ENCODE results near the gene ARHGAP32.

ARHGAP32 gene

DNA sequence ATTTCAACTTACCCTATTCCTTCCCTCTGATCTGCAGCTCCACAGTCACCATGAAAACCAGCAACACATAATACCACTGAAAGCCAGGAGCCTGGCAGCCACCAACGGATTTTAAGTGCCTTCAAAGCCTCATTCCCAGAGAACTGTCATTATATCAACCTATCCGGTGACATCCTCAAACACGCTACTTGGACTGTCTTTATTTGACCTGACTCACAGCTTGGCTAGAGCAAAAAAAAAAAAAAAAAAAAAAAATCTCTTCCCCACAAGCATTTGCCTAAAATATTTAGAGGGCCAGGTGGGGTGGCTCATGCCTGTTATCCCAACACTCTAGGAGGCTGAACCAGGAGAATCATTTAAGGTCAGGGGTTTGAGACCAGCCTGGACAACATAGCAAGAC, 32.4 kb upstream of the ARHGAP32 start:
- Histone ChIP-seq H3K4me3 (no peak overlapping the region), H3K27ac (no peak overlapping the region), H3K9ac (no peak overlapping the region), H4K20me1 (peaks cover 0 to 4% (median 0%) of the 10 kb centered on the region in 11 experiments; a peak in 1 of 22 replicates), H3K36me3 (peaks cover 0 to 10% (median 0%) of the 10 kb centered on the region in 11 experiments; a peak in 3 of 22 replicates), H3K4me2 (no peak overlapping the region), H3K4me1 (no peaks in the 10 kb centered on the region), H3K27me3 (no peaks in the 10 kb centered on the region), H3K9me3 (replicated peaks in 1 of 11) (peaks cover 24 to 43% (median 30%) of the 10 kb centered on the region in 11 experiments)
- no peak for TF ChIP-seq Cebpa-rat (IDR thresholded peaks at IDR 0.05)

DNA sequence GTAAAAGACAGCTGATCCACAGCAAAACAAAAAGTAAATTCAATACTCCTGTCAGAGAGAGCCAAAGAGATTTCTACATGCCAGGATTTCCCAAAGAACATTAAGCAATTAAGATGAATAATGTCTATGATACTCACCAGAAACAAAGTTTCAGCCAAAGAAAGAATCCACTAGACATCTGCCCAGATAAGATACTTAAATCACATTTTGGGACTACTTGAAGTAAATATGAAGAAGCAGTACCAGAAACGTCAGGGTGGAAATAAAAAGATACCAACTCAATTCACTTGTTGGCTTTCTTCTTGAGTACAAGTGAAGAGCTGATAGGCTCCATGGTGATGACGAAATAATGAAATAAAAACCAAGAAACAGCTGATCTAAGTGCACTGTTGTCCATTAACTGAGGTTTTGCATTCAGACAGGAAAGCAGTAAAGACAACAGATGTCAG, 31.6 kb upstream of the ARHGAP32 start:
- peaks cover 0 to 10% (median 0%) of the 10 kb centered on the region in 11 experiments; a peak in 3 of 22 replicates for H3K36me3 ChIP-seq
- no peaks in the 10 kb centered on the region for H3K4me1 ChIP-seq
- 0 out of 22 replicates have a peak, but pooled peaks of 1 of the 11 experiments have one; percentile 9 for TF ChIP-seq Cebpa-rat (IDR thresholded peaks at IDR 0.05)
- no peak overlapping the region for H3K4me2 ChIP-seq
- H3K27me3 ChIP-seq = no peaks in the 10 kb centered on the region
- no peak overlapping the region for H3K4me3 ChIP-seq
- peaks cover 0 to 4% (median 0%) of the 10 kb centered on the region in 11 experiments; a peak in 1 of 22 replicates for H4K20me1 ChIP-seq
- peaks cover 24 to 42% (median 30%) of the 10 kb centered on the region in 11 experiments for H3K9me3 ChIP-seq (replicated peaks in 1 of 11)
- no peak overlapping the region for H3K9ac ChIP-seq
- no peak overlapping the region for H3K27ac ChIP-seq

DNA sequence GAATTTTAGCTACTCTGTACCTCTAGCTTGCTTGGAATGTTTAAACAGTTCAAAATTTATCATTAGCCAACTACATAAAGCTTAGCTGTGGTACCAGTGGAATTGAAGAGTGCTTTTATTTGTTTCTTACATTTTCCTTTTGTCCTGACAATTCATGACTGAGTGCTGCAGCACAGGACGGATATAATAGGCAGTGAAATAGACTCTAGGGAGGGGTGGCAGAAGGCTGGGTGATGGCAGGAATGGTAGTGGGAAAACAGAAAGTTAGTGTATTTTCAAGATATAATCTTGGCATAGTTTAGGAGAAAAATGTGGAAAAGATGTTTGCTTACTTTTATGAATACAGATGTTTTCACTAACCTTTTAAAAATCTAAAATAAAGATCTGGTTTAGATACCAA, 31.1 kb upstream of the ARHGAP32 start:
- H3K4me2 ChIP-seq = no peak overlapping the region
- peaks cover 24 to 38% (median 30%) of the 10 kb centered on the region in 11 experiments for H3K9me3 ChIP-seq (replicated peaks in 1 of 11)
- peaks cover 0 to 4% (median 0%) of the 10 kb centered on the region in 11 experiments; a peak in 1 of 22 replicates for H4K20me1 ChIP-seq
- peaks cover 0 to 10% (median 0%) of the 10 kb centered on the region in 11 experiments; a peak in 3 of 22 replicates for H3K36me3 ChIP-seq
- TF ChIP-seq Cebpa-rat (IDR thresholded peaks at IDR 0.05) = no peak
- H3K27me3 ChIP-seq = no peaks in the 10 kb centered on the region
- H3K27ac ChIP-seq = no peak overlapping the region
- no peak overlapping the region for H3K4me3 ChIP-seq
- no peaks in the 10 kb centered on the region for H3K4me1 ChIP-seq
- H3K9ac ChIP-seq = no peak overlapping the region

DNA sequence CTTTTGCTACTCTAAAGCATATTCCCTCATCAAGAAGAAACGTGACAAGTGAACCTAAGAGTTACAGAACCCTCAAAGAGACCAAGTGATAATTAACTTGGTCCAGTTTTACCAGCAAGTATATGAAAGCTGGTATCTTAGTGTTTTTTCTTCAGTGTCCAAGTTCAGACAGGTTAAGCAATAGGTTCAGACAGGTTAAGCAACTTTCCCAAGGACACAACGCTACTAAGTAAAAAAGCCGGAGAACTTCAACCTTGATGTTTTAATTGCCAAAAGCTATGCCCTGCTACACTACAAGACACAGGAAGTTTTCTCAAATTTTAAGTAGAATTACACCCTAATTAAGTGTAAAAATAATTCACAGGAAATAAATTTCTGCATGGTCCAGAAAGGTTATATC, 30.0 kb upstream of the ARHGAP32 start:
- no peak overlapping the region for H3K4me2 ChIP-seq
- no peak for TF ChIP-seq Cebpa-rat (IDR thresholded peaks at IDR 0.05)
- H3K4me3 ChIP-seq = no peak overlapping the region
- peaks cover 0 to 4% (median 0%) of the 10 kb centered on the region in 11 experiments; a peak in 1 of 22 replicates for H4K20me1 ChIP-seq
- no peak overlapping the region for H3K27ac ChIP-seq
- H3K9me3 ChIP-seq (replicated peaks in 1 of 11) = peaks cover 20 to 29% (median 25%) of the 10 kb centered on the region in 11 experiments
- H3K27me3 ChIP-seq = no peaks in the 10 kb centered on the region
- H3K4me1 ChIP-seq = no peaks in the 10 kb centered on the region
- H3K36me3 ChIP-seq = peaks cover 0 to 10% (median 0%) of the 10 kb centered on the region in 11 experiments; a peak in 3 of 22 replicates
- H3K9ac ChIP-seq = no peak overlapping the region

DNA sequence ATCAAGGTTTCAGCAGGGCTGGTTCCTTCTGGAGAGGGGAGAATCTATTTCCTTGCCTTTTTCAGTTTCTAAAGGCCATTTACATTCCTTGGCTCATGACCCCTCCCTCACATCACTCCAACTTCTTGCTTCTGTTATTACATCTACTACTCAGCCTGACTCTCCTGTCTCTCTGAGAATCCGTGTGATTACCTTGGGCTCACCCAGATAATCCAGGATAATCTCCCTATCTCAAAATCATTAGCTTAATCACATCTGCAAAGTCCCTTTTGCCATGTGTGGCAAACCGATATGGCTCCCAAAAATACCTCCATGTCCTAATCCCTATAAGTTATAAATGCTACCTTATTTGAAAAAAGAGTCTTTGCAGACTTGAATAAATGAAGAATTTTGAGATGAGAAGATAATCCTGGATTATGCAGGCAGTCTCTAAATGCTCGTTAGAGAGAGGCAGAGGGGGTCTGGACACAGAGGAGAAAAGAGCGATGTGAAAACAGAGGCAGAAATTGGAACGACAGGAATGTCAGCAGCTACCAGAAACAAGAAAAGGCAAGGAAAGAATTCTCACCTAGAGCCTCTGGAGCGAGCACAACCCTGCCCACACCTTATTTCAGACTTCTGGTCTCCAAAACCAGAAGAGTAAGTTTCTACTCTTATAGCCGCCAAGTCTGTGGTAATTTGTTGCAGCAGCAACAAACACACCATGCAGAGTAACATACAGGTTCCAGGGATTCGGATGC, 23.6 kb upstream of the ARHGAP32 start:
- H3K27me3 ChIP-seq = no peaks in the 10 kb centered on the region
- peaks cover 0 to 6% (median 0%) of the 10 kb centered on the region in 11 experiments; a peak in 1 of 22 replicates for H4K20me1 ChIP-seq
- no peak for TF ChIP-seq Cebpa-rat (IDR thresholded peaks at IDR 0.05)
- H3K9ac ChIP-seq = no peak overlapping the region
- no peaks in the 10 kb centered on the region for H3K36me3 ChIP-seq
- no peak overlapping the region for H3K4me2 ChIP-seq
- H3K4me1 ChIP-seq = no peaks in the 10 kb centered on the region
- H3K27ac ChIP-seq = no peak overlapping the region
- H3K4me3 ChIP-seq = no peak overlapping the region
- H3K9me3 ChIP-seq (replicated peaks in 1 of 11) = no peaks in the 10 kb centered on the region

DNA sequence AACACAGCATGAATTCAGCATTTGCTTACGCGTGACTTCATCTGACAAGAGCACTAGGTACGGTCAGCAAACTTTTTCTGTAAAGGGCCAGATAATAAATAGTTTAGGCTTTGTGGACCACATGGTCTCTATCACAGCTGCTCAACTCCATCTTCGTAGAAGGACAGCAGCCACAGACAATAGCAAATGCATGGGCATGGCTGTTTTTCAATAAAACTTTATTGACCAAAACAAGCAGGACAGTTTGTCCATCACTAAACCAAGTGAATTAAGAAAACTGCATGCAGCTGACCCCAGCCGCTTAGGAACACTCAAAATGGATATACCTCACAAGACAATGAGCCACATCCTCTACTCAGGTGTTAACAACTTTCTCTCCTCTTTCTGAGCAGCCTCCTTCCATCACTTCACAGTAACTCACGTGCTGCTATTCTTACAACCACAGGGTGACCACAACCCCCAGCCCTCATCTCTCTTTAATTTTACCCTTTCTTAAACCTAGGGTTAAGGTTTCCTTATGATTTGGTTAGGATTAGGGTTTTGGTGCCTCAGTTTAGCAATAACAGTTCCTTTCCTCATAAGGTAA, 22.7 kb upstream of the ARHGAP32 start:
- Histone ChIP-seq H3K36me3 (no peaks in the 10 kb centered on the region), H3K27me3 (no peaks in the 10 kb centered on the region), H3K9ac (no peak overlapping the region), H4K20me1 (peaks cover 0 to 6% (median 0%) of the 10 kb centered on the region in 11 experiments; a peak in 1 of 22 replicates), H3K4me1 (no peaks in the 10 kb centered on the region), H3K9me3 (replicated peaks in 1 of 11) (no peaks in the 10 kb centered on the region), H3K27ac (no peak overlapping the region), H3K4me3 (no peak overlapping the region), H3K4me2 (no peak overlapping the region)
- no peak for TF ChIP-seq Cebpa-rat (IDR thresholded peaks at IDR 0.05)

DNA sequence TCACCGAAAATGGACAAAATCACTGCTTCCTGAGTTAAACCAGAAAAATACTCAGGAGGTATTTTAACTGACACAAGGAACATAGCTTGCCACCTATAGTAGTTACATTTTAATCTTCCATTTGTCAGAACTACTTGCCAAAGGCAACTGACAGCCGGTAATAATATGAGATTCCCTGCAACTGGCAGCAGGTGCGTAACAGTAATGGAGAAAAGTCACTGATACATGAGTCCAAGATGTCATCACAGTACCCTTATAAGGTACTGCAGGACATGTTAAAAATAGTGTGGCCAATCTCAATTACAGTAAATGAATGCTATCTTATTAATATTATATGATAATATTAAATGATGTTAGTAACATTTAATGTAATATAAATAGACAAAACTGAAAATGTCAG, 21.1 kb upstream of the ARHGAP32 start:
- H3K9me3 ChIP-seq (replicated peaks in 1 of 11) = no peaks in the 10 kb centered on the region
- H4K20me1 ChIP-seq = peaks cover 0 to 6% (median 0%) of the 10 kb centered on the region in 11 experiments; a peak in 1 of 22 replicates
- no peak overlapping the region for H3K4me3 ChIP-seq
- no peak overlapping the region for H3K4me2 ChIP-seq
- H3K4me1 ChIP-seq = no peaks in the 10 kb centered on the region
- no peak overlapping the region for H3K27ac ChIP-seq
- TF ChIP-seq Cebpa-rat (IDR thresholded peaks at IDR 0.05) = no peak
- no peaks in the 10 kb centered on the region for H3K36me3 ChIP-seq
- no peak overlapping the region for H3K9ac ChIP-seq
- H3K27me3 ChIP-seq = no peaks in the 10 kb centered on the region

DNA sequence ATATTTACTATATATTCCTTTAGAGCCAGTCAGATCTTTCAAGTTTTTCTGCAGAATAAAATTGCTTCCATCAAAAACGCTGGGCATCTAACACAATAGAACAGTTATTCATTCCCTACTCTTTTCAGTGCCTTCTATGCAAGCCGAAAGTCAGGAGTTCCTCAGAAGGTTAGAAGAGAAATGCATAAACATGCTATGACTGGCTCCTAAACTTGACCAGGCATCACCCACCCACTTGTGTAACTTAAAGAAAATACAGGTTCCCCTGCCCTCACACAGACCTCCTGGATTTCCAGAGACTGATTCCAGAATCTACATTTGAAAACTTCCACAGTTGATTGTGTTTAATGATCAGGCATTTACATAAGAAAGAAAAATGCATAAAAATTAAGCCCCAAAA, 19.3 kb upstream of the ARHGAP32 start:
- Histone ChIP-seq H3K9ac (no peak overlapping the region), H4K20me1 (peaks cover 0 to 6% (median 0%) of the 10 kb centered on the region in 11 experiments; a peak in 1 of 22 replicates), H3K9me3 (replicated peaks in 1 of 11) (peaks cover 0 to 3% (median 0%) of the 10 kb centered on the region in 11 experiments; a peak in 2 of 22 replicates), H3K4me1 (no peaks in the 10 kb centered on the region), H3K4me3 (no peak overlapping the region), H3K27me3 (no peaks in the 10 kb centered on the region), H3K27ac (no peak overlapping the region), H3K4me2 (no peak overlapping the region), H3K36me3 (no peaks in the 10 kb centered on the region)
- TF ChIP-seq Cebpa-rat (IDR thresholded peaks at IDR 0.05) = no peak

DNA sequence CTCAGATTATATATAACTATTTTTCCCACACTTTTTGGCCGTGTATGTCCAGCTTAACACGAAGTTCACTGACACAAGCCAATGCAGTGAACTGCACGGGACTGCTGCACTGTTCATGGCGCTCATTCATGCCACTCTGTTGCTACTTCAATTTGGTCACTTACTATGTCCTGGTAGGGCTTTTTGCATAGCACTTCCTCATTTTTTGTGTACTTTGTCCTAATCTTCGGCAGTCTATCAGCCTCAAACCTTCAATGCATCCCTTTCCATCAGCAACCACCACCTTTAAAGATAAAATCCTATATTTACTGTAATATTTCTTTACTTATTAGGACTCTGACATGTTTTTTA, 18.7 kb upstream of the ARHGAP32 start:
- Histone ChIP-seq H4K20me1 (peaks cover 0 to 6% (median 0%) of the 10 kb centered on the region in 11 experiments; a peak in 1 of 22 replicates), H3K4me2 (no peak overlapping the region), H3K4me3 (no peak overlapping the region), H3K36me3 (no peaks in the 10 kb centered on the region), H3K9ac (no peak overlapping the region), H3K27me3 (no peaks in the 10 kb centered on the region), H3K4me1 (no peaks in the 10 kb centered on the region), H3K27ac (no peak overlapping the region), H3K9me3 (replicated peaks in 1 of 11) (peaks cover 0 to 3% (median 0%) of the 10 kb centered on the region in 11 experiments; a peak in 2 of 22 replicates)
- no peak for TF ChIP-seq Cebpa-rat (IDR thresholded peaks at IDR 0.05)
